OCI-M1 (cell line): ENCODE measurements around the gene TWIST2.

Experiments used
- DNase-seq: peaks from one replicate; lab custom pipeline; 2025; lab: John Stamatoyannopoulos, UW

TWIST2 gene

DNA sequence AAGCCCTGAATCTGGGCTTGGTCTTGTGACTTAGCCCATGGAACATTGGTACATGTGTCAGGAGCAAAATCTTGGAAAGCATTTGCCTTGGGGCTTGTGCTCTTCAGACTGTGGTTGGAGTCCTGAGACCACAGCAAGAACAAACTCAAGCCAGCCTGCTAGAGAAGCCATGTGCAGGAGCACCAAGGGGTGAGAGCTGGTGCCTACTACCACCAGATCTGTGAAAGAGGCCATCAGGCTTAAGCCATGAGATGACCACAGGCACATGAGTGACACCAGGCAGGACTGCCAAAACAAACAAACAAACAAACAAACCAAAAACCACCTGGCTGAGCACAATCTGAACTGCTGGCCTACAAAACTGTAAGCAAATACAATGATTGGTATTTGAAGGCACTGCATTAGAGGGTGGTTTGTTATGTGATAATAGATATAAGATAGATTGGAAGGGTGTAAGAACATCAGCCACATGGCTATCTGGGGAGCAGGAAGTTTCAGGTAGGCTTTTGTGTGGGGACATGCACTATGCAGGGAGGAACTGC, 9.0 kb upstream of the TWIST2 start:
- no peak for DNase-seq

DNA sequence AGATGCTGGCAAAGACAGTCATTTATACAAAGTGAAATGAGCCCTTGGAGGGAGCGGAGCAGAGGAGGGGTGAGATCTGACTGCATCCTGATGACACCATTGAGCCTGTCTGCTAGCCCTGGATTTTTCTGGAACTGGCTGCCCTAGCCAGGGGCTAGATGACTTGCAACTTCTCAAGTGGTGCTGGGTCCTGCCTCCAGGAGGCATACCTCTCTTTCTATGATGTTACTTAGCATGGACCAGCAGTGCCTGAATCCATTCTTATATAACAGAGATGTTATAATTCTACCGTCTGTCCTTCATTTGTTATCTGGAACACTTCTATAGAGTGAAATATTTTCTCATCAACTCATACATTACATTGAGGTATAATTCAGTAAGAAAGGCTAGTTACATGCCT, 8.5 kb upstream of the TWIST2 start:
- DNase-seq, result no peak

DNA sequence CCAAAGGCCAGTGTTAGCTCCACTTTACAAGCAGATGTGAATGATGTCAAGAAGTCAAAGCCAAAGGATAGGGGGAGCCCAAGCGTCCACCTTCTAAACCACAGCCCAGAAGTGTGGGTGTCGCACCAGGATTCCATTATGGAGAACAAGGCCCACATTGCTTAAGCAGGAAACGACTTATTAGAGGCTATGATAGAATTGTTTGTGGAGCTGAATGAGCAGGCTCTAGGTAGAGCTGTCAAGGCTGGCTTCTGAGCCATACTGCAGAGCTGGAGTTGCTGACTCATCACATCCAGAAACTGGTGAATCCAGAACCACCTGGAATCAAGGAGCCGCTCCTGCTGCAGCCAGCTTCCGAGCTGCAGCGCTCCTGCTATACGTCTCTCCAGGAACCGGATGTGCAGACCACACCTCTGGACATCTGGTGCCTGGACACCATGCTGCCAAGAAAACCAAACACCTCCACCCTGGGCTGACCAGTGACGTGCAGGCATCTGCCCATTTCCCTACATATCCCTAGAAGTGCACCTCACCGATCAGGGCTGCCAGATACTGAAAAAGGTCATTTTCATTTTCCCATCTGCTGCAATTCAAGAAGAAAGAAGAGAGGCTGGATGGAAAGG, 6.2 kb upstream of the TWIST2 start:
- DNase-seq, result no peak

DNA sequence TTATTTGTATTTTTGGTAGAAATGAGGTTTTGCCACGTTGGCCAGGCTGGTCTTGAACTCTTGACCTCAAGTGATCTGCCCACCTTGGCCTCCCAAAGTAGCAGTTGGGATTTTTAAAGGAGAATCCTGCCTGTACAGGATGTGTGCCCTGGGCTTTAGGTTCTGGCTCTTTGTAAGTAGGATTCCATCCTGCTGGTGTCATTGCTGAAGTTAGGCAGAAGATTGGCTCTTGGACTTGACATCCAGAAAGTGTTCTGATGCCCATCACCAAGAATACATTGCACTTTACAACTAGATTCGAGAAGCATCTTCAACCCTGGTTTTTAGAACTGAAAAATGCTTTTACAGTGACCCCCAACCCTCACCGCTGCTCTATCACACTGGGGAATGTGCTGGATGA, 4.4 kb upstream of the TWIST2 start:
- no peak for DNase-seq

DNA sequence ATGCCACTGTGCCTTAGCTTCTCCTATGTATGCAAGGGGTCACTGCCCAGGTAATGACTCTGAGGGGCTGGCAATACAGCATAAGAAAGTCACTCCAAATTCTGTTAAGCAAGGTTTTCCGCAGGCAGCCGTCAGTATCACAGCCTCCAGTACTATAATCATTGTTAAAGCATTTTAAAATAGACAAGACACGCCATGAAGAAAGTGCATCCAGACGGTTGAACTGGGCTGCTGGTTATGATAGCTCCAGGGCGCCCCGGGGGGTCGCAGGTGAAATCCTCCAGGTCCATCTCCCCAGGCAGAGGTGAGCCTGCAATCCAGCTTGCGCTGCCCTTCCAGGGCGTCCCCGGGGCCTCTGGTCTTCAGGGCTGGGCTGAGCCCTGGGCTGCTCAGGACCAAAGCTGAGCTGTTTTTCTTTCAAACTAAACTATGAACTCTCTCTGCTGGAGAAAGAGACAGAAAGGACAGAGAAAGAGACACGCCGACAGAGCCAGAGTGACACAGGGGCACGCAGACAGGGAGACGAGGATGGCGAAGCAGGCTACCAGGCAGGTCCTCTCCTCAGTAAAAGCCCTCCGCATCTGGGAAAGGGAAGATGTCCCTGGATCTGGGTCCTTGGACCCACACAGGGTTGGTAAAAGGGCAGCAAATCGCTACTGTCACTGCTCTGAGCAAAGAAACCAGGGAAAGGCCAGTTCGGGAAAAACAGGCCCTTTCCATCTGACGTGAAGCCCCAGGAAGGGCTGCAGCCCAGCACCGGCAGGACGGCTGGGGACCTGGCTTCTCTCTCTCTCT, 2.1 kb upstream of the TWIST2 start:
- DNase-seq, result no peak

DNA sequence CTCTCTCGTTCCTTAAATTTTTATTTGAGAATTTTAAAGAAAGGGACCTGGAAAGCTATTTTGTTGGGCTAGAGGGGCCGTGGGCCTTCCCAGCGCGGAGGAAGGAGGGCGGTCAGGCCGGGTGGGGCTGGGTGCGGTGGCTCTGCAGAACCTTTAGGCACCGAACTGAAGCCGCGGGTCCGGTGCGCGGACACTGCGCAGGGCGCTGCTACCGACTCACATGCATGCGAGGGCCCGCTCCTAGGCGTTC, 1.6 kb upstream of the TWIST2 start:
- DNase-seq, result no peak

DNA sequence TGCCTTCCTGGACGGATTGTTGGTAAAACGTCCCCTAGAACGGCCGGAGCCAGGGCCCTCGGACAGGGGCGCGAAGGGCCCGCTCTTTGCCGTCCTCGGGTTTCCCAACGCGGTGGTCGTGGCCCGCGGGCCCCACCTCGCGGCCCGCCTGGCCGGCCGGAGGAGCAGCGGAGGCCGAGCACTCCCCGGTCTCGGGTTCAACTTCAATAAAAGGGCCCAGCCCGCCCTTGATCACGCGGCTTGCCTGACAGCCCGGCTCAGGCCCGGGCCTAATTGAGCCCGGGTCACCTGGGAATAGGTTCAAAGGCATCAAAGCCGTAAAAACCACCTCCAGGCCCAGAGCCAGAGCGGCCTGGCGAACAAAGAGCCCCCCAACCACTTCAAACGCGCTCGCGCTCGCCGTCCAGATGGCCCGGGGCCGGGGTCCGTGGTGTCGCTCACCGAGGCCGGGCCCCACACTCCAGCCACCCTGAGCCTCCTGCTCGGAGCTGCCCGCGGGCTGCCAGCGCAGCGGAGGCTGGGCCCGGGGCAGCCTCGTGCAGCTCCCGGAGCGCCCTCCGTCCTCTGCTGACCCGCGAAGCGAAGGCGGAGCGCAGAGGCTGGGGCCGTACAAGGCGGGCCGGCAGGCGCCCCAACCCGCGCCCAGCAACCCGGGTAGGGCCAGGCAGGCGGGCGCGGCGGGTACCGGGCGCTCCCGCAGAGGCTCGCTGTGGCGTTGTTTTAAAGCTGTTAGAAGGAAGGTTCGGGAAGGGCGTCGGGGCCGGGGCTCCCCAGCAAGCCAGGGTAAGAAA, 1.1 kb upstream of the TWIST2 start:
- DNase-seq, result no peak

DNA sequence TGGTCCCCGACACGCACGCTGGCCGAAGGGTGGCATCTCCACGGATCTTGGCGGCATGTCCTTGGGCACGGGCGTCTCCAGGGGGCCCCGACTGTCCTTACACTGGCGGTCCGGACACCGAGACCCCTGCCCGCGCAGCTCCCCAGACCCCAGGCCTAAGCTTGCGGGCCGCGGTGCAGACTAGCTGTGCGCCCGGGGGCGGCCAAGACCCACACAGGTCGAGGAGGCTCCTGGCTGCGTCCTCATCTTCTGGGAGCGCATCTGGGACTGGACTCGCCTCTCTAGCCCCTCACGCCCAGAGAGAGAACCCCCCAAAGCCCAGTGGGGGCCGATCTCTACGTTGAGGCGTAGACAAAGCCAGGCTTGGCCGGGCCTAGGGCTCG, 475 bp upstream of the TWIST2 start:
- no peak for DNase-seq

DNA sequence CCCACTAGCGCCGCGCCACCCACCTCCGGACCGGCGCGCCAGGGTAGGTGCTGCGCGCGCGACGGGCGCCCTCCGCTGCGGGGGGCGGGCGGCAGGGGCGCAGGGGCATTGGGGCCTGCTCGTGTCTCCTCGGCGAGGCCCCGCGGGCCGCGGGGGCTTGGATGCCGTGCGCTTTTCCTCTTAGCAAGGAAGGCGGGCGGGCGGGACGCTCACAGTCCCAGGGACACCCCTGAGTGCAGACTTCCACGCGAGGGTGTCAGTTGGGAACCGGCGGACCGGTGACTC, 748 bp downstream of the TWIST2 start:
- DNase-seq, result no peak

DNA sequence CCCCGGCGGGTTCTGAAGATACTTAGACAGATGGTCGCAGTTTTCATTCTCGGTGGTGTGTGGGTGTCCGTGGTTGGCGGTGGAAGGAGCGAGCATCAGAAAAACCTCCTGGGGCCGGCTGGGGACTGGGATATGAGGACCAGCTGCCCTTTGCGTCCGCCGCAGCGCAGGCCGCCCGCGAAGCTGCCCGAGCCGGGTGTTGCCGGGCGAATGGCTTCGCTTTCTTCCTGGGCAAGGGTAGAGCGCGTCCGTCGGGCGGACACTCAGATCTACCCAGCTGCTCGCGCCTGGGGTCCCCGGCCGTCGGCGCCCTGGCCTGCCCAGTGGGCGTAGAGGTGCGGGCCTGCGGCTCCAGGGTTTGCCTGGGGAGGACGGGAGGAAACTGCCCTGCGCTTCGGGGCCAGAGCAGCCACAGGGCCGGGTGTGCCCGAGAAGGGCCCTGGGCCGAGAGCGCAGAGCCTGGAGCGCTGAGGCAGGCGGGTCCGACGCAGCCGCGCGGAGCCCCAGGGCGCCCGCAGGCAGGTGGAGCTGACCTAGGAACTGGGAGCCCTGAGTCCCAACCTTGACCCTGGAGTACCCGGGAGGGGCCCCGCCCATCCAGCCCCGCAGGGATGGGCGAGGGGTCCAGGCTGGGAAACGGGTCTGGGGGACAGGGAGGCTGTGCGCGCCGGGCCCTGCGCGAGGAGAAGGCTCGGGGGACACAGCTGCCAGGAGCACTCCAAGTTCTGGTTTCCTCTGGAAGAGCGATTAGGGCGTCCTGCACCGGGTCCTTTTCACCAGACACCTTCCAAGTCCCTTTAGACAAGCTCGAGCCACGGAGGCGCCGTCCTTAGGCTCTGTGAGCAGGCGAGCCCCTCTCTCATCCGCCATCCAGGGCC, 1.3 kb downstream of the TWIST2 start:
- no peak for DNase-seq

DNA sequence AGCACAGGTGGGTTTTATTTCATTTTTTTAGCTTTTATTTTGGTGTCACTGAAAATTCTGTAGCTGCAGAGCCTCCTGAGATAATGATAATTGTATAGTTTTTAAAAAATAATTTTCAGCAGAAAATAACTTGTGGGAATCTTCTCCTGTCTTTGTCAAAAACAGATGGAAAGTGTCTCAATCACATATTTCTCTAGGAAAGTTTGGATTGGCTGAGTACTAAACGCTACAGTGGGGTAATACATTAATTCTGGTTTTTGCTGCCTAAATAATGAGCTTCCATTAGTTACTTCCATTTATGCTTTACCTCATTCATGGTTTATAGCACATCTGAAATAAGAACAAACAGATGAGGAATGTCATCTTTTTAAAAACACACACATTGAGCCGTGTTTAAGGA, 2.2 kb downstream of the TWIST2 start:
- DNase-seq, result no peak

DNA sequence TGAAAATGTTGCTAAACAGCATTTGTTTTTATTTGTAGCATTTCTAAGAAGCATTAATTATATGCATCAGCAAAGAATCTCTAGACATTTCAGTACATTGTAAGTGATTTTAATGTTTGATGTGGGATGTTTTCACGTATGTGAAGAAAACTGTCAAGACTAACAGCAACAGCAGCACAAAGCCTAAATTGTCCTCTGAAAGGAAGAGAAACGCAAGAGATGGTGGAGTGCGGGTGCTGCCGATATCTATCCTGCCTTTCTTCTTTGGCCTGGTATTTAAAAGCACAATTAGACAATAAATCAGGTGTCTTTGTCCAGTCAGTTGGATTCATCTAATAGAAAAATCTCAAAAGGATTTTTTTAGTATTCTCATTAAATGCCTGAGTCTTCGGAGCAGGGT, 3.1 kb downstream of the TWIST2 start:
- DNase-seq, result no peak

DNA sequence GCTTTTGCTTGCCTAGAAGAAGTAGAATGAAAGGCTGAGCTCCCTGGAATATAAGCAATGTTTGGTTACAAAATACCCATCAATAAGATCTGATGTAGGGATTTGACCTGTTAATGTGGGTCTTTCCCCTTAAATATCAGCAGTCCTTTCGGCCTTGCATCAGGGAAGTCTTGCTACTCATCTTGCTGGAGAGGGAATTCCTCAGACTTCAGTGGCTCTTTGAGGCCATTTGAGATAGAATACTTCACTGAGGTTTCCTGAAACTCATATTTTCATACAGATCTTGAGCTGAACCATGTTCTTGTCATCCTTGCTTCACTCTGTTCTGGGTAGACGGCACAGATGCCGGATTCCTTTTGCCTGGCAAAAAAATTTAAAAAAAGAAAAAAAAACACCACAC, 3.9 kb downstream of the TWIST2 start:
- no peak for DNase-seq

DNA sequence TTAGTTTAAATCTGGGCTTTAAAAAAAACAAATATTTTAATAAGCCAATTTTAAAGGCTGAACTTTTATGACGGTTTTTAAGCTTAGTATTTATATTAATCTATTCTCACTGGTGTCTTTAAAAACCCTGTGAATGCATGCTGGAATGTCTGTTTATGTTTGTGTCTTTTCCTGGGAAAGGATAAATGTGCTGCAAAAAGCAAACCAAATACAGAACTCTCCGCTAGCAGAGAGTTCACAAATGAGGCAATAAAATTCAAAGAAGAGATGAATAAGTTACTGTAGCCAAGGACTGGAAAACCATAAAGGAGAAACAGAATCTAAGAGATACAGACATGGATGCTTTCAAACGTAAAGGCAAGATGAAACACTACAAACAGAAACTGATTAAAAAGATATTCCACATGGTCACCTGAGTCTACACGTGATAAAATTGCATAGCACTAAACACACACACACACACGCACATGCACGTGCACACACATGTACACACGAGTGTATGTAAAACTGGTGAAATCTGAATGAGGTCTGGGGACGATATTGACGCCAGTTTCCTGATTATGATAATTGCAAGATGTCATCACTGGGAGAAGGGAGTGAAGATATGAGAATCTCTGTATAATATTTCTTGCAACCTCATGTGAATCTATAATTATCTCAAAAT, 4.5 kb downstream of the TWIST2 start:
- no peak for DNase-seq

DNA sequence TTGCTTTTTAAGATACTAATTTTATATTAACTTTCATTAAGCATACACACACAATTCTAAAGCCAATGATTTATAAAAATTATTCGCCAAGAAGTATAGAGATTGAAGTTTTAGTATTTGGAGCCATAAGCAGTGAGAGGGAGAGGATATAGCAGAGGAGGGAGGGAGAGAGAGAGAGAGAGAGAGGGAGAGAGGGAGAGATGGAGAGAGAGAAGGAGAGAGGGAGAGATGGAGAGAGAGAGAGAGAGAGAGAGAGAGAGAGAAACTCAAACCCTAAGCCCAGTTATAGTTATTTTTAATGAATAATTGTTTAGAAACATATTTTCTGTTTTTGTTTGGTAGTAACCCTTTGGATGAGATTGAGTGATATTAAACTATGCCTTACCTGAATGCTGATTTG, 5.3 kb downstream of the TWIST2 start:
- no peak for DNase-seq

DNA sequence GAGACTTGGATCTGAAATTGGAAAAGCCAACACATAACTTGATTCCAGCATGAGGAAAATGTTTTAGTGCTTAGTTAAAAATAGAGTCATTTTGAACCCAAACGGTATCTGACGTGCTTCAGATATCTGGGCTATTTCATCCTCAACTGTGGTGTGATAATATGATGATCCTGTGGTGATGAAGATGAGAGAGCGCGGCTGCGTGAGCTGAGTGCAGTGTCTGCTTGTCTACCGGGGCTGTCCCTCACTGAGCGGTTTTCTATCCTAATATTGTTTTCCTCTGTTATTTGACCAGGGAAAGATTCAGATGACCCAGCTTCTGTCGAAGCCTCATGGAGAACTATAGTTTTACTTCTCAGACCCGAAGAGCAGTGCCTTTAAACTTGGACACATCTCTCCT, 5.8 kb downstream of the TWIST2 start:
- DNase-seq, result no peak

DNA sequence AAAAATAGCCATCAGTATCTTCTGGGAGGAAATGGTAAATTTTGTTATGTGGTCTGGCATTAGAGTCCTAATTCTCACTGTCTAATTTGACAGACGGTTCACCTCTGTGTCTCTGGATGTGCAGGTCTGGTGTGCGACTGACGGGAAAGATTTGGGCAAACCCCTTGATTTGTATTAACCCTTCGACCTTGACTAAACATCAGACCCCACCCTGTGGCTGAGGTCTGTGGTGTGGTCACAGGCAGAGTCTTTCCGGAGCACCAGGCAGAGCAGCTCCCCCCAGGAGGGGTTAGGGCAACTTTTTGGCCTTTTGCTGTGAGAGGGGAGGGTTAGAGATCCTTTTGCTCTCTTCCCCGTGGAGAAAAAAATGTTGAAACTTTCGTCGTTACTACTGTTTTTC, 6.4 kb downstream of the TWIST2 start:
- DNase-seq, result no peak

DNA sequence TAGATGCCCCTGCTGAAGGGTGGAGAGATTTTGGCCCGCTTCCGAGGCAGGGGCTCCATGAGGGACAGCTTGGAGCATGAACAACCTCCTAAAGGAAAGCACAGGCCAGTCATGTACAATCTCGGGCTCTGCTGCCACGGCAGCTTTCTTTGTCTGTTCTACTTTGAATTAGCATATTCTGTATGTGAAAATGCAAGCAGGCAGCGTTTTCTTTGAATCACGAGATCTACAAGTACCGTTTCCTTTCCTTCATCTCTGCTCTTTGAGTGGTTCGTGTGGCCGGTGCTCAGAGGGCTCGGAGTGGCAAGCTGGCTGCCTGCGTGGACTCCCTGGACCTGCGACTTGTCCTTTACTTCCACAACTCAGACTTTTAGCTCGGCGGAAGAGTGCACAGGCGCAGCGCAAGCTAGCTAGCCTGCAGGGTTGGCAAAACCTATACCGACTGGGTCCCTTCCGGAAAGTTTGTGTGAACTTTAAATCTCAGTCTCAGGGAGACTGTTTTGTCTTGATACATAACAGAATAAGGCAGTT, 6.9 kb downstream of the TWIST2 start:
- no peak for DNase-seq

DNA sequence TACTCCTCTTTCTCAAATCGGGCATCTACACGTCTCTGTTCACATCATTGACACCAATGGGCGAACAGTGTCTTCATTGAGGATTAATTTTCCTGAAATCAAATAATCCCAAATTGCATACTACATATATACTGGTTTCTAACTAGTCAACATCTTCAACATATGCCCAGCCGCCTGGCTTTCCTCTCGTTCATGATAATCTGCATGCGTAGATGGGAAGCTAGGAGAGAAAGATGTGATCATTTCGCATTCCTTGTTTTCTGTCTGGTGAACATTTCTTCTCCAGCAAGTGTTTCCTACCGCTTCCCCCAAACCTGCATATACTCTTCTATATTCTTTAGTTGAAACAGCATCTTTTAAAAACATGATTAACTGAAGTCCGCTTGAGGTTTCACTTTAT, 7.4 kb downstream of the TWIST2 start:
- no peak for DNase-seq

DNA sequence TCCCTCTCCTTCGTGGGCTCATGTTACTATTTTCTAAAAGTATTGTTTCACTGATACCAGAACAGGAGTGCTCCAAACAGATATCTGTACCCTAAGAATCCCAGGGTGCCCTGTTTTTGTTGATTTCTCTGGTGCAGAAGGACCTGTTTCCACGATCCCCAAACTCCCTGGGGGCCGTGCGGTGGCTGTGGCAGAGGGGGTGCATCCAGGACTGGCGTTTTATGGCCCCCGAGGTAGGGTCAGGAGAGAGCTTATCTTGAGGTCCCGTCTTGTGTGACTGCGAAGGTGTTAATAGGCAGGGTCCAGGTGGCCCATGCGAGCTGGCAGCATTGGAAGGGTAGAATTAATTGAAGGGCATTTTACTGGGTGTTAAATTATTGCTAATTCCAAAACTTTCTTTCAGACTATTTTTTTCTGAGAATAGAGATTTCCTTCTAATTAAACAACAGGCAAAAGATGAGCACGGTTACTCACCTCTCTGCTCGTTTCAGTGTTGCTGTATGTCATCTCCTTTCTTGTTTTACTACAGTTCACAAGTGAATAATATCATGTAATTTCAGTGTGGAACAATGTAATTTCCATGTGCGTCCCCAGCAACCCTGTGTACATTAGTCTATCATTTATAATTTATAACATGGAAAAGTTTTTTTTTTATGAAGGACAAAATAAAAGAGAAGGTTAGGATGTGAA, 8.2 kb downstream of the TWIST2 start:
- DNase-seq, result no peak
